Raji (cell line): Measurements from ENCODE around the gene SDK1.

Source experiments
- POLR2A ChIP-seq: IDR thresholded peaks from 2 replicates; pipeline ENCODE4 v1.6.1; 2011; ENCODE audit warnings: low read depth, low read length, control low read depth; ENCODE audit not compliant: insufficient read depth

Gene SDK1

DNA sequence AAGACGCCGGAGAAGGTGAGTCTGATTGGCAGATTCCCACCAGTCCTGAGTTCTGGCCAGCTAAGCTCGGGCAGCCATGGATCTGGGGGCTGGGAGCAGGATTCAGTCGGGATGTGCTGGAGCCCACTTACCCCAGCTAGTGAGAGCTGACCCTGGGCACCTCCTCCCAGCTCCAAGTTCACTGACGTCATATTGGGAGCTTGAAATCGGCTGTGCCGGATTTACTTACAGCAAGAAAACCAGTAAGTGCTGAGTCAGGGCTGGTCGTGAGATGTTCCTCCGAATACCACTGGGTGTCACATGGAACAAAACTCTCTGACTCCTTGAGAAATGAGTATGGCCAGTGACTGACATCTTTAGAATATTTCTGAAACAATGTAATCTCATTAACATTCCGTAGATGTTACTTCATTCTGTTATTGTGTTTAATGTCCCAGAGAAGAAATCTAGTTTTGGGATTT is 621.2 kb downstream of the SDK1 start:
- no peak for TF ChIP-seq POLR2A

DNA sequence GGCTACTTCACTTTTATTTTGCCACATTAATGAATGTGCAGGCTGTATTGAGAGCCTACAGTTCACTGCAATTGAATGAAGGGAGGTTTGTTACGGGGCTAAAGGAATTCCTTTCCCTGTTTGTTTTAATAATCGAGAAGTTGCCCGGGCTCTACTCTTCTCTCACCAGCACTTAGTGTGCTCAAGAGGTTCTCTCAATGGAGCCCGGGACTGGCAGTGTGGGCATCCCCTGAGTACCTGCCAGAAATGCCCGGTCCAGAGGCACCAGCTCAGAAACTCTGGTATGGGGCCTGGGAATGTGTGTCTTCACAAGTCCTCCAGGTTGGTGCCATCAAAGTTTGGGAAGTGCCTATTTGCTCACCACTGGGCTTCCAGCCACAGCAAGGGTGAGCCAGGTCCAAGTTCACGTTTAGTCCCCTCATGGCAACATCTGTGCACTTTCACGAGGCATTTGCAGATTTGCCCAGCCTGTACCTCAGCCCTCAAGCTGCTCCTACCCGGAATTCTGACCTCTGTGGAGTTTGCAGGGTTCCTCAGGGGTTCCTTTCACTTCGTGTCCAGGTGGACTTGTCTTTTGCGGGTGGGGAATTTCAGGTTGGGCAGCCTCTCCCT is 622.4 kb downstream of the SDK1 start:
- no peak for TF ChIP-seq POLR2A

DNA sequence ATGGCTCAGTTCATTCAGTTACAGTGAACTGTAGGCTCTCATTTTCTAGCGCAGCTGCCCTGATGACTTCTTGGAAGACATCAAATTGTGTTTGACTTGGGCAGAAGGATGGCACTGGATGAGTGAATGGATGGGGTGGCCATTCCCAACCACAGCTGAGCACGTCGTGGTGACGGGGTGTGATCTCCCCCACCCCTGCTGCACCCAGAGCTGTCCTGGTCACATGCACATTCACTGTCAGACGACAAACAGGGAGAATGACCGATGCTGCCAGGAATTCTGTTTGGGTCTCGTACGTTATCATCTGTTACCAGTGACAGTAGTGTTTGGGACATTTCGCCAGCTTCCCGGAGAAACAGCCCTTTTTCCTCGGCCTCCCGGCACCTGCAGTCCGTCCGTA is 623.2 kb downstream of the SDK1 start:
- TF ChIP-seq POLR2A: no peak

DNA sequence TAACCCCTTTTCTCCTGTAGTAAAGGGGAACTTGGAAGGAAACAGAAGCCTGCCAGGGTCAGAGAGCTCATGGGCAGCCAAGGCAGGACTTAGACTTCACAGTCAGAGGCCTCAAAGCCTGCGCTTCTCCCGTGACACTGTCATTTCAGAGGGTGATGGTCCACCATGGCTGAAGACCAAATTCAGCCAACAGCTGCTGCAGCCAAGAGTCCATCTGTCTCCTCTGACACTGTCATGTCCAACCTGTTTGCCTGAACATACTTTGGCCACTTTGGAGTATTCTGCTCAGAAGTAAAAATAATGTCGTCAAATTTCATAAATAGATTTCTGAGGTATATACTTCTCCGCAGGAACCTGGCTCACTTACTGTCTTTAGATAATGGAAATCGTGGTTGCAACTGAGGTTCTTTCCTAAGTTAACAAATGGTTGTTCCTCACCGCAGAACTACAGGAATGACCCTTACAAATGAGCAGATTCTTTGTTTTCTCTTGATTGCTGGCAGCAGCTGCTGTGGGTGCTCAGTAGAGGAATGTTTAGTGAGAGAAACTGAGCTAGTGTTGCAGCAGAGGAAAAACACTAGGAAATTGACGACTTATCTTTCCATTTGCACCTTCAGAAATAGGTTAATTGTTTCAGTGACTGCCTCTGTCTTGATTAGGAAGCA is 626.5 kb downstream of the SDK1 start:
- no peak for TF ChIP-seq POLR2A

DNA sequence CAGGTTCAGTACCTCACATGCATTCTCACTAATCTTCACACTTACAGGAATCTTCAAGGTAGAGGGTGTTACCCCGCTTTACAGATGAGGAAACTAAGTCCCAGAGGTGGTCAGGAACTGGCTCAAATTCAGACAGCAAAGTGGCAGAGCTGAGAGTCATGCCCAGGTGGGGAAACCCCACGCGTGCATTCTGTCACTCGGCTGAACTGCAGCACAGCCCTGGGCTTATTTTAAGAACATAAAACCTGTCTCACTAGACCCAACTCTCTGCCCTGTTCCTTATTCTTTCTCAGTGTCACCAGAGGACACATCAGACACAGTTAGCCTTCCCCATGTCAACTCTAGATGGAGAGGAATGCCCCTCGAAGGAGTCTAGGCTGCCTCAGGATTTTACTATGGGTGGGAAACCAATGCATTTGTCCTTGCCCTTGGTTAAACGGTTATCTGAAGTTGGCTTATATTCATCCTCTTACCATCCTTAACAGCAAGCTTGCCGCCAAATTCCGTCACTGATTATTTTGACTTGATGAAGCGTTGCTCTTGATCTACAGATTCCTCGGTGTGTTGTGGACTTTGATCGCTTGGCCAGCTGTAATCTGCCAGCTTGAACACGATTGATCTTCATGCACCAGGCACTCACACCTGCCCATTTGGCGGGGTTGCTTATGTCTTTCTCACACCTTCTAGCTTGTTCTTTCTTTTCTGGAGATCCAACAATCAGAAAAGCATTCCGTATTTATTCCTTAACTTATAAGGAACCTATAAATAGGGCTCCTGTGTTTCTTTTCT is 627.9 kb downstream of the SDK1 start:
- TF ChIP-seq POLR2A: no peak

DNA sequence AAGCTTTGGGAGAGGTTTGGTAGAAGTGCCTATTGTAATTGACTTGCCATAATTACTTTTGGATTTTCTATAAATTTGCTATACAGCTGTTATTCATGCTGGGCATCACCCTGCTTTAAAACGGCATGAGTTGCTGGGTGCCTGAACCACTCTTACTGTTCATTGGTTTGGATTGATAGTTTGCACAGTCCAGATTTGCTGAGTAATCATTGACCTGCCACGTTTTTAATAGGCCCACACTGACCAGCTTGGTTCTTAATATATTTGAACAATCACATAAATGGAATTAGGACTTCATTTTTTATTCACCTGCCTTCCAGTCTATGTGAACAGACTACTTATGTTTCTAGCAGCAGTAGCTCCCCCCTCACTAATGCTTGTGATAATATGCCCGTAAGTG is 630.8 kb downstream of the SDK1 start:
- TF ChIP-seq POLR2A: no peak

DNA sequence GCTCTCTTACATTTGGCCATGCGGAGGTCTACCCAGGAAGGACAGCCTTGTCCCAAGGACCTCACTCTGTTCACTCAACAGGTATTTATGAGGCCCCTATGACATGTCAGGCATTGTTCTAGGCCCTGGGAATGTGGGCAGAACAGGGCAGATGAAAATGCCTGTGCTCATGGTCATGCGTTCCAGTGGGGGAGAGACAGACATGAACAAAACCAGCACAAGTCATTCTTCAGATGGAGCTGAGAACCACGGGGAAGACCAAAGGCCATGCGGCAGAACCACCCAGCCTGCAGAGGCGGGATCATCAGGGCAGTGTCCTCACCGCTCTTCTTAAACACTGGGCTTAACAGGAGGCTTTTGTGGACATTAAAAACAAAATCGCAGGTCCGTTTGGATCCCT is 636.1 kb downstream of the SDK1 start:
- no peak for TF ChIP-seq POLR2A

DNA sequence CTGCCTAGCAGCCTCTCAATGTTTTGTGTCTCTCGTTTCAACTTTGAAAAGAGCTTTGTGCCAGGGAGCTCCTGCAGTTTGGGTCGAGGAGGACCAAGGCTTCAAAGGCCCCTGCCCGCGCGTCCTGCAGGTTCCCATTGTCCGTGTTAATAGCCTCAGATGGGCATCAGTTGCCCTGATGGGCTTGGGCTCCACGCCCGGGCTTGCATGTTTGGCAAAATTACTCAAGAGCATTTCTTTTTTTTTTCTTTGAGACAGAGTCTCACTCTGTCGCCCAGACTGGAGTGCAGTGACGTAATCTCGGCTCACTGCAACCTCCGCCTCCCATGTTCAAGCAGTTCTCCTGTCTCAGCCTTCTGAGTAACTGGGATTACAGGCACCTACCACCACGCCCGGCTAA is 636.6 kb downstream of the SDK1 start:
- no peak for TF ChIP-seq POLR2A

DNA sequence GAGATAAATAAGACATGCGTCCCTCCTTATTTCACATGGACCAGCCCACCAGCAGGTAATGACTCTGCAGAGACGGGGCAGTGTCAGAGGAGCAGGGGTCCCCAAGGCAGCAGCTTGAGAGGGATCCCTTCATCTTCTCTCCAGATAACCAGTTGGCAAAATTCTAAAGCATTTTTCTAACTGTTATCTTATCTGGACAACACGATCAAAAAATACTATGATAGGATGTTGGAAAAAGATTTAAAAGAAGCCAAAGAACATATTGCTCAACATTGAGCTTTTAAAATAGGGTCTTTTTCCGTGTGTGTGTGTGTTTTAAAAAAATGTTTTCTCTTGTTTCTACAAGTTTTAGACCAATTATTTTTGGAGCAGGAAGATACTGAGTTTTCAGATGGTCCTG is 641.2 kb downstream of the SDK1 start:
- no peak for TF ChIP-seq POLR2A

DNA sequence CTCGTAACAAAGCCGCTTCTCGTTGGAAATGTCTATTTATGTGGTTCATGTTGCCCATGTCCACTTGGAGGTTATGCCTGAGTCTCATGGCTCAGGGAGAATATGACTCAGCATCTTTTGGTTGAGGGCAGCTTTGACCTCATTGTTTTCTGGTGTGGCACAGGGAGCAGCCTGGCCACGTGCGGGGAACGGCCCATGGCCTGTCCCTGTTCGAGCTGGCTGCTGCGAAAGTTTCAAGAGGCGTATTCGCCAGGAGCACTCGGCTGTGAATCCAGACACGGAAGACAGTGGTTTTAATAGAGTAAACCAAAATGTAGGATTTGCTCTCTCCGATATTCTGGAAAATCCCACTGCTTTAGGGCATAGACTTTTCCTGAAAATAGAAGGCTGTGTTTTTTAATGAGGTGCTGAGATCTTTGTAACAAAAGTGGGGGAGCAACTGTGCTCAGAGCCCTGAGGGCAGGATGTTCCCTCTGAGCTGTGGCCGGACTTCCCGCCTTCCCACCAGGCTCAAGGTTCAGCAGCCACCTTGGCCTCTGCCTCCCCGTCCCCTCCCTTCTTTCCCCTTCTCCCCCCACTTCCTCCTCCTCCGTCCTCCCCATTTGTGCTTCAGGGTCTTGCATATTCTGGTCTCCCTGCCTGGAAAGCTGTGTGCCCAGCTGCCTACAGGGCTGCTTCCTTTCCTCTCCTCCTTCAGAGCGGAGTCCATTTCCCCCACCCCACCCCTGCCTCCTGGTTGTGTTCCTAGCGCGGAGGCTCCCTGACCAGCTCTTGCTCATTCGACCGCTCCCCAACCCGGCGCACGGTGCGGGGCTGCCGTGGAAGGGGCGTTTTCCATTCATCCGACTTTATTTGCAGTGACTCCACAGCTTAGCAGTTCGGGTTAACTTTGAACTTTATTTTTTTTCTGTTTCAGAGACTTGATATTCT is 642.0 kb downstream of the SDK1 start:
- no peak for TF ChIP-seq POLR2A

DNA sequence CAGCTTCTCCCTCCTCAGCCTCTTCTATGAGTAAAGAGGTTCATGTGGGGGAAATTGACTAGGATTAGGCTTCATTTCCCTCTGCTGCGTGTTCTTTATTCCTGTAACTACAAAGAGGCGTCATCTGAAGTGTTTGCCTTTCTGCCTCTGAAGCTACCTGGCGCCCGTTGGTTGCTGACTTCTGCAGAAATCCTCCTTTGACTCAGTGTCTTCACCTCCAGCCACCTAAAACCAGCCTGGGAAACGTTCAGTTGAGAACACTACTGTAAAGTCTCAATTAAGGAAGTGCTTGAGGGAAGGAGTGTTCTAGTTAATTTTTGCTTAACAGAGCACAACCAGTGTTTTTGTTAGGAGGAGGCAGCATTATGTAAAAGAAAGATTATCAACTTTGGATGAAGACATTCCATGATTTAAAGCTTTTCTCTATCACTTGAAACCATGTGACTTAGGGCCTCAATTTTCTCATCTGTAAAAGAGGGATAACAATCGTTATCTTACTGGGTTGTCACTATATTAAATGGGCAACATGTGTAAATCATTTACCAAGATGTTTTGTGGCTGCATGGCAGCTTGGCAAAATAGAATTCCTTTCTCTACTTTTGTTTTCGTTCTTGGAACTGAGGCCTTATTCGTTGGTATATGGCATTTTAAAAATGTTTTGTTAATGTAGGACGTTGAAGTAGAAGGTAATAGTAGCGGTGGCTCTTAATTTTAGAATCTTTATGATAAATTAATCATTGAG is 642.9 kb downstream of the SDK1 start:
- no peak for TF ChIP-seq POLR2A

DNA sequence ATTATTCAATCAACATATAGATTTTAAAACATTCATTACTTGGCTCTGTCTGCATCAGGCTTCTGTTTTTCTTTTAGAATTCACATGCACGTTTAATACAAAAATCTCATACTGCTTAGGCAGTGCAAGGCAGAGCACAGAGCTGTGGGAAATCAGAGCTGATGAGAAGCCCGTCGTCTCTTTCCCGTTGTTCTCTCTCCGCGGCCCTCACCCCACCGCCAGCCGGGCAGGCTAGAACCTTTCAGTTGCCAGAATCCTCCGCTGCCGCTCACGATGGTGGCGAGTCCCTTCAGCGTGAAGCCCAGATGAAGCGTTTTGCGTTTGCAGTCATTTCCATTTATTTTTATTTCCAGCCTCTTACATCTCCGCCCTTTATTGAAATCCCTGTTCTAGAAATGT is 648.2 kb downstream of the SDK1 start:
- TF ChIP-seq POLR2A: no peak

DNA sequence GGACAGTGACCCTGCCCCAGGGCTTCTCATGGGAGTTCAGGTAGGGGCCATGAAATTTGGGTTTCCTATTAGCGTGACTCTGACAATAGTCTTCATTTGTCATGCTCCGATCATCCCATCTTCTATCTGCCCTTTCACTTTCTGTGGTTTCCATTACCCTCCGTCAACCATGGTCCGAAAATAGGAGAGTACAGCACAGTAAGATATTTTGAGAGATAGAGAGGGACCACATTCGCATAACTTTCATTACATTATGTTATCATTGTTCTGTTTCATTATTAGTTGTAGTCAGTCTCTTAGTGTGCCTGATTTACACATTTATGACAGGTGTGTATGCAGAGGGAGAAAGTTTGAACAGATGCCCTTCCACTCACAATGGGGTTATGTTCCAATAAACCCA is 649.2 kb downstream of the SDK1 start:
- no peak for TF ChIP-seq POLR2A

DNA sequence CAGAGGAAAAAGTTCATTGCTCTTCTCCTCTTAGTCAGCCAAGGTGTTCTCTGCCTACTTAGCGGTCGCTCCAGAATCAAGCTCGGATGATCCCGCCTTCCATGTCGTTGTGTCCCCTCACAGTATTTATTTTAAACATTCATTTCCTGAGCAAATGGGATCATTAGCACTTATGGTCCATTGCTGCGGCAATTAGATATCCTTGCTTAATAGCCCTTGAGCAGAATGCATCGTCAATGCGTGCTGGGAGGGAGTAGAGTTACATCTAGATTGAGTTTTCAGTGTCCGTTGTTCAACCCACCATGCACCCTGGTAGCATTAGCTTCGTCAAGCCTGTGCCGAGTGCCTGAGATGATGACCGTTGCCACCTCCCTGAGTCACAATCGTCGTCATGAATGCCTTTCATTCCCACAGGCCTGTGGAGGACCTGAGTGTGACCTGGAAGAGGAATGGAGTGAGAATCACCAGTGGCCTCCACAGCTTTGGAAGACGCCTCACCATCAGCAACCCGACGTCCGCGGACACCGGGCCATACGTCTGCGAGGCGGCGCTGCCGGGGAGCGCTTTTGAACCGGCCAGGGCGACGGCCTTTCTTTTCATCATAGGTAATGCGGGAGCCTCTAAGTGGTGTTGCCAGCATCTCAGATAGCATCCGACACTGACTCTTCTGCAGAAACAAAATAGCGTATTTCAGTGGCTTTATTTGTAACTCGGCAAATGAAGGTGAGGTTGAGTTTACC is 650.4 kb downstream of the SDK1 start:
- TF ChIP-seq POLR2A: no peak

DNA sequence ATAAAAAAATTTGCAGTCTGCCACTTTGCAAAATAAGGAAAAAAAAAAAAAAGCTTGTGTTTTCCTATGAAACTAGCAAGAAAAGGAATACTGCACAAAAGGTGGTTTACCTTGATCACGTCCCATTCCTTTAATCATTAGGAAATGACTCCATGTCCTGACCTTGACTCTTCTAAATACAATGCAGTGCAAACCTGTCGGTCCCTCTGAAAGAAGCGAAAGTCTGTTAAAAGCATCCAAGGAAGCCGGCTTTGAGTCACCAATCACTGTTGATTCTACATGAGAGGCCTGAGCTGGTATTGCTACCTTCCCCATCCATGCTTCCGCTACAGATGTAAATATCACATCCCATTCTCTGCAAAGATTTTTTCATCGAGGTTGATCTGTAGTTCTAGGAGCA is 652.1 kb downstream of the SDK1 start:
- no peak for TF ChIP-seq POLR2A
